Bronchial epithelial cell (primary cell): ENCODE measurements around the gene CDH13. TPM values are rescaled to one million over a fixed set of nuclear protein-coding genes. Genes with fewer than 3 reads are reported as not detected.

ENCODE experiments used
- DNase-seq: peaks from one replicate; pipeline ENCODE4 v3.0.0-alpha.2; 2010; ENCODE audit warnings: low read depth
- FAIRE-seq: peaks from 2 replicates; lab custom pipeline; 2011; peaks lifted over from hg19 to GRCh38; lab: Jason Lieb, UNC
- H3K27me3 ChIP-seq: 2 replicates; pipeline ENCODE4 v1.5.1; 2011; ENCODE audit warnings: low read length; ENCODE audit not compliant: control insufficient read depth, insufficient read depth
- H3K36me3 ChIP-seq: 2 replicates; pipeline ENCODE4 v1.5.1; 2011; ENCODE audit warnings: low read length; ENCODE audit not compliant: control insufficient read depth, insufficient read depth
- H3K4me3 ChIP-seq: 2 replicates; pipeline ENCODE4 v1.5.1; 2011; ENCODE audit warnings: mild to moderate bottlenecking, low read depth, low read length, control low read depth
- CTCF ChIP-seq: IDR thresholded peaks from 2 replicates; pipeline ENCODE4 v1.5.1; 2011; ENCODE audit warnings: mild to moderate bottlenecking, moderate library complexity, low read length, control low read depth, inconsistent platforms; ENCODE audit not compliant: insufficient read depth, severe bottlenecking
- total RNA-seq: library from RNA; depleted of rRNA; stranded (reverse); fragments of >200 nt; gene quantifications from 2 replicates; pipeline ENCODE4 v1.2.1, GENCODE V29; 2014

Gene CDH13
- total RNA-seq, 1 donor from 2014 or later = 31.3 TPM

GRCh38 chr16:83833921-83834320 lies 1207.2 kb downstream of the CDH13 start:
- no peaks in the 10 kb centered on the region for H3K36me3 ChIP-seq
- FAIRE-seq (no peak), DNase-seq (no peak)
- TF ChIP-seq CTCF = no peak
- H3K4me3 ChIP-seq = no peak overlapping the region
- H3K27me3 ChIP-seq = peaks cover 2% of the 10 kb centered on the region

- DNase-seq = peak; percentile 71
- H3K27me3 ChIP-seq = peaks cover 2% of the 10 kb centered on the region
- TF ChIP-seq CTCF = no peak
- no peak overlapping the region for H3K4me3 ChIP-seq
- no peak for FAIRE-seq
- no peaks in the 10 kb centered on the region for H3K36me3 ChIP-seq
Measured at GRCh38 chr16:83835586-83836566, 1209.1 kb downstream of the CDH13 start.

GRCh38 chr16:83837566-83837965 lies 1210.8 kb downstream of the CDH13 start:
- DNase-seq (no peak), FAIRE-seq (no peak)
- TF ChIP-seq CTCF = no peak

GRCh38 chr16:83838151-83838550 lies 1211.4 kb downstream of the CDH13 start:
- no peak for TF ChIP-seq CTCF
- DNase-seq (no peak), FAIRE-seq (no peak)
- Histone ChIP-seq H3K4me3 (no peak overlapping the region), H3K27me3 (peaks cover 1% of the 10 kb centered on the region), H3K36me3 (no peaks in the 10 kb centered on the region)

More at GRCh38 chr16:83837566-83837965, 1210.8 kb downstream of the CDH13 start:
- Histone ChIP-seq H3K36me3 (no peaks in the 10 kb centered on the region), H3K27me3 (no peaks in the 10 kb centered on the region), H3K4me3 (no peak overlapping the region)

GRCh38 chr16:83839561-83839960 lies 1212.8 kb downstream of the CDH13 start:
- no peaks in the 10 kb centered on the region for H3K36me3 ChIP-seq
- H3K4me3 ChIP-seq = no peak overlapping the region
- no peak for DNase-seq
- no peak for FAIRE-seq
- TF ChIP-seq CTCF = no peak
- H3K27me3 ChIP-seq = peaks cover 1% of the 10 kb centered on the region
